HG03457 (cell line): ENCODE results near the gene ACOXL.
"Not testable (repeated sequence)": the region's sequence is repeated elsewhere in the genome, so short reads cannot be mapped to it uniquely, and the experiment has no call there.

Experiments used
- ATAC-seq: cut with Tn5 transposase; IDR thresholded peaks from one replicate; pipeline ENCODE4 v1.9.1; 2021; ENCODE audit warnings: moderate number of reproducible peaks; ENCODE audit not compliant: unreplicated experiment

The ACOXL gene

DNA sequence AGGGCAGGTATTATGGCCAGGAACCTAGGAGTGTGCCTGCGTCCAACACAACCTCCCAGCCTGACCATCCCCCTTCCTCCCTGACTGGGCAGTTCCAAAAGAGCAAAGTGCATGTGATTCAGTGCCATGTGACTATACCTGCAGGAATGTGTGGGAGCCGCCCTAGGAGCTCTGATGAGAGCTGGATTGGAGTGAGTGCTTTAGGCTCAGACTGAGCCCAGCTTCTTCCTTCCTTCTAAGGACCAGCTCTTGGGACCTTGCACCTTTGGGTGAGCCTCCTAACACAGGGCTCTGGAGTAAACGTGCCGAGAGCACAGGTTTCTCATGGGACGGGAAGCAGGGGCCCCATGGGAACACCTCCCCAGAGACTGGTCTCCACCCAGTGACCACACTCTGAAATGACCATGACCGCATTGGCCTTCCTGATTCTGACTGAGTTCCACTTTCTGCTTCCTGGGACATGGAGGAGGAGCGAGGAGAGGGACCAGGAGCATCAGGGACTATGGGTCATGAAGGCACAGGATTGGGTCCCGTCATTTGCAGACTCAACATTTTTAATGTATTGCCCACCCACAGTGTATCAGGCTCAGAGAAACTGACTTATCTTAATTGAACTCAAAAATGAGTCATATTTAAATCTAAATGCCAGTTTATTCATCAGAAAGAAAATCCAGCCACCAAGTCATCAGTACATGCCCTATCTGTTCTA, 300.5 kb downstream of the ACOXL start:
- ATAC-seq = no peak

GRCh38 chr2:111034146-111034545, 301.8 kb downstream of the ACOXL start:
- no peak for ATAC-seq

DNA sequence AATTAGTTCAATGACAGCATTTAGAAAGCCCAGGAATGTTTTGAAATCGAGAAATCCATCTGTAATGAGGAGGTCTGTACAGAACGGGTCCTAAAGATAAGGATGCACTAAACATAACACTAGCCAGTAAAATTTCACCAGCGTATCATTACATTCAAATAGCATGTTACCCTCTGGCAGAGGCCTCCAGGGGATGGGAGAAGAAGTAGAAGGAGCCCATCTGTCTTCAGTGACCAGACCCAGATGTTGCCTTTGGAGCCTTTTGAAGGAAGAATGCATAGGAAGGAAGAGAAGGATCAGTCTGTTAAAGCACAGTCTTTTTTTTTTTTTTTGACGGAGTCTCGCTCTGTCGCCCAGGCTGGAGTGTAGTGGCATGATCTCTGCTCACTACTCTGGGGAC, 302.2 kb downstream of the ACOXL start:
- no peak for ATAC-seq

DNA sequence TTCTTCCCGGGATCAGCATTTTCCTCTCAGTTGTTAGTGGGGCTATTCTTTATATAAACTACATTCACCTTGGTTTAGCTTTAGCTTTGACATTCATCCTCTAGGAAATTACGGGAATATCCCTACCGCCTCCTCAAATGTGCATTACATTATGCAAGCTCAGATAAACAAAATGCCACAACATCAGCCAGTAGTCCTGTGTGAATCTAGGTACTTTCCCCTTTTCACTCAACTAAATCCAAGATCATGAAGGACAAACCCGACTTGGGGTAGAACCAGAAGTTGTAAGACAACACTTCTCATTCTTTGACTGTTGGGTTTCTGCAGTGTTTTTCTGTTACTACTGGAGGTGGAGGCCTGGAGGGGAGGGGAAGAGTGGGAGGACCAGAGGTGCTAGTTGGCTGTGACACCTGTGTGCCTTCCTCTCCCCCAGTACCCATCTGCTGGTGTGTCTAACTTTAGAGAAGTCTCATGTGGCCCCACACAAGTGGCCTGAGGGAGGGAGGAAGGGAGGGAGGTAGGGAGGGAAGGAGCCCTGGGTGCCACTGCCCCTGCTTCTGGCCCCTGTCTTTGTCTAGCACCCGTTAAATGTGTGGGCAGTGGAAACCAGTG, 303.6 kb downstream of the ACOXL start:
- ATAC-seq = no peak

- ATAC-seq = no peak
Observed at GRCh38 chr2:111037128-111037527, 304.8 kb downstream of the ACOXL start.

GRCh38 chr2:111039628-111040383, 307.4 kb downstream of the ACOXL start:
- ATAC-seq = no peak

GRCh38 chr2:111041398-111042202, 309.2 kb downstream of the ACOXL start:
- ATAC-seq = no peak

- ATAC-seq = no peak
Observed at GRCh38 chr2:111042261-111042660, 309.9 kb downstream of the ACOXL start.

DNA sequence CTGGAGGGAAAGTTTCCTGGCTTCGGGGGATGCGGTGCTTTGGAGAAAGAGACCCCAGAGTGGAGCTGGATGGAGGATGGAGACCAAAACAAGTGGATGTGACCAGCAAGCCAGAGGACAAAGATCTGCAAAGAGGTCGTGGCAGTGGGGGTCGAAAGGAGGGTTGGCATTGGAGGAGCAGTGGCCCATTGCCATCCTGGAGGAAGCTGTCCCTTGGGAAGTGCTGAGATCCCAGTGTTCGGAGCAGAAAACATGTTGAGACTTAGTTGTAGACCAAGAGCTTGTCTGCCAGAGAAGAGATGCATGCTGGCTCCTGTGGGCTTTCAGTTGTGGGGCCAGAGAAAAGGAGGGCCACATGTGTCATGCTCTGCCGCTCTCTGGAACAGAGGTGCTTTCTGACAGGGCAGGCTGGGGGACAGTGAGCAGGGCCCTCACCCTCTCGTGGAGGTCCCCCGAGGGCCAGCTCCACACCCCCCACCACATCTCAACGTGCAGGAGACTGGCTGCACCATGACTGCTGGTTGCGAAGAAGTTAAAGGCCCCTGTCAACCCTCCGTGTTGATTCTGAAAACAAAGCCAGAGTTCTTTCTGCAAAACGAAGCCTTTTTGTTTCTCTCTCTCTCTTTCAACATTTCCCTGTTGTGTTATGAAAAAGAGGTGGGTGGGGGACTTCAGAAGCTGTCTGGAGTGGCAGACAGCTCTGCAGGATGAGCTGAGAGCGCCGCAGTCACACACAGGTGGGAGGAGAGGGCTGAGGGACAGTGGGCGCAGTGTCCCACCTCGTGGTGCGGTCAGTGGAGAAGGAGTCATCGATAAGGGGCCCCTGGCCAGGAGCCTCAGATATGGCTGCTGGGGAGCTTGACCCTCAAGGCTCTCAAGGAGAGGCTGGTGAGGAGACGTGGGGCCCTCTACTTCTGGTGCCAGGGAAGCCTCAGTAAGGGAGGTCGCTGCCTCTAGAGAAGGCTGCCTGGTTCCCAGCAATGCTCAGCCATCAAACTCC, 310.7 kb downstream of the ACOXL start:
- no peak for ATAC-seq

DNA sequence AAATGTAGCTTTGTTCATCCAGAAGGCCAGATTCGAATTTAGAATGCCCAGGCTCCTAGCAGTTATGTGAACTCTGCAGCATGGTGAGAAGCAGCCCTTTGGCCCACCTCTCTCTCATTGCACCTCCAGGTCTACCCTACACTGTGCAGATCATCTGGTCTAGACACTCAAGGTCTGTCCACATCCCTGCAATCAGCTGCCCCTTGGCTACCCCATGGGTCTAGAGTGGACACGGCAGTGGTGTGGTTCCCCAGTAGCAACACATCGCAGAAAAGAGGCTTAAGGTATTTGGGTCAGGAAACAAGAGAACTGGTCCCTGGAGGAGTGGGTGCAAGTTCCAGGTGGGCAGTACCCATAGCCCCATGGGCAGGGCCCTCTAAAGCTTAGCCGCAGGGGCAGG, 311.7 kb downstream of the ACOXL start:
- ATAC-seq = no peak

- ATAC-seq = not testable (repeated sequence)
Observed at GRCh38 chr2:111045236-111045635, 312.9 kb downstream of the ACOXL start.

DNA sequence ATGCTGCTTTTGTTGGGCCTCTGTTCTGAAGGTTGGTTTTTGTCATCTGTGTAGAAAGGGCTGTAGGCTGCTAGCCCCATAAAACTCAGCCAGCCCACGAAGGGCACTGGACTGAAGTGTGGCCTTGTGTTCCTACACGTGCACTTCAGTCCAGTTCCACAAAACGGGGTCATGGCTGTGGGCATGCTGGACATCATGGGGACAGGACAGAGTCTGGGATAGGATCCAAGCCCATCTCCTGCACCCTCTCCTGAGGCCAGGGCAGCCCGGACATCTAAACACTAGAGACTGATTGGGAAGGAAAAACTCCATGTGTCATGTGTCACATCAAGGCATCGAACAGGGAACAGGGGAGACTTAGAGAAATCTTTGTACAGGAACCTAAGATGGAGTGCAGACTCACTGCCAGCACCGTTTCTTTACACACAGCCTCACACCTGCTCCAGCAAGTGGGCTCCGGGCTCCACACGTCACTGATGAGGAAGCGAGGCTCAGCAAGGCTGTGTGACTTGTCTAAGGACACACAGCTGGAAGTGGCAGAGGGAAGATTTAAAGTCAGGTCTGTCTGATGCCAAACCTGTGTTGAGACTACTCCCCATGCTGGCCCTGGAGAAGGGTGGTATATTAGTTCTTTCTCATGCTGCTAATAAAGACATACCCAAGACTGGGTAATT, 313.5 kb downstream of the ACOXL start:
- ATAC-seq = no peak

GRCh38 chr2:111046670-111047069, 314.3 kb downstream of the ACOXL start:
- ATAC-seq = no peak

DNA sequence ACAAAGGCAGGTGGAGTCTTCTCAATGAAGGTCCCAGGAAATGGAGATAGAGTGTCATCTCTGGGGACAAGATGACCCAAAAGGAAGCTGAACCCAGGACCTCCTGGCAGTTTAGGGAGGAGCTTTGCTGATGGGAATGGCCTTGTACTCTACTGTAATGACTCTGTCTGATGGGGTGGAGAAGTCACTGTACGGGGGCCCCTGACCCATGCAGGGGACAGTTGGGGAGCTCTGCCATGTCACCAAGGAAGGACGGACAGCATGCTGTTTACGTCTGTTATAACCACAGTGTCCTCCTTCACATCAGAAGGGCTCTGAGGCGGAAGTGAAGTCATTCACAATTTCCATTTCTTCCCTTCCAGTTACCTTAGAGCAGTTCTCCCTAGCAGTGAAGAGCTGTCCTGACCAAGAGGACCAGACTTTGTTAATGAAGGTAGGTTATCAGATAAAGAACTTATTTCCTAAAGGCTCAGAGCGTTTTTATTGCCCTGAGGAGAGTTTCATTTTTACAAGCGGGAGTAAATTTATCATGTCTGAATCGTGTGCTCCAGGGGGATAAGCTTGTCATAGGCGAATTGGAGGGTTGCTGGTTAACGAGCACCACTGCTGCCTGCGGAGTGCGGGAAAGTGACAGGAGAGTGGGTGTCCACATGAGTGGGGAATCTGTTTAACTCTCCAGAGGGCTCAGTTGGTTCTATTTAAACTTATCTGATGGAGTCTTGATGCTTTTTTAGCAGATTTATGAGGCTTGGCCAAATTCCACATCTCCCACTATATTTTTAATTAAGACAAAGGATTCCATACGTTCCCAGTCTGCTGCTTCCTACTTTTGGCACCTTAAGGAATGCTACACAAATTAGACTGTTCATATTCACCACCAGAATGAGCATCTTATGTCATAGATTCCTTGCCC, 316.7 kb downstream of the ACOXL start:
- no peak for ATAC-seq

DNA sequence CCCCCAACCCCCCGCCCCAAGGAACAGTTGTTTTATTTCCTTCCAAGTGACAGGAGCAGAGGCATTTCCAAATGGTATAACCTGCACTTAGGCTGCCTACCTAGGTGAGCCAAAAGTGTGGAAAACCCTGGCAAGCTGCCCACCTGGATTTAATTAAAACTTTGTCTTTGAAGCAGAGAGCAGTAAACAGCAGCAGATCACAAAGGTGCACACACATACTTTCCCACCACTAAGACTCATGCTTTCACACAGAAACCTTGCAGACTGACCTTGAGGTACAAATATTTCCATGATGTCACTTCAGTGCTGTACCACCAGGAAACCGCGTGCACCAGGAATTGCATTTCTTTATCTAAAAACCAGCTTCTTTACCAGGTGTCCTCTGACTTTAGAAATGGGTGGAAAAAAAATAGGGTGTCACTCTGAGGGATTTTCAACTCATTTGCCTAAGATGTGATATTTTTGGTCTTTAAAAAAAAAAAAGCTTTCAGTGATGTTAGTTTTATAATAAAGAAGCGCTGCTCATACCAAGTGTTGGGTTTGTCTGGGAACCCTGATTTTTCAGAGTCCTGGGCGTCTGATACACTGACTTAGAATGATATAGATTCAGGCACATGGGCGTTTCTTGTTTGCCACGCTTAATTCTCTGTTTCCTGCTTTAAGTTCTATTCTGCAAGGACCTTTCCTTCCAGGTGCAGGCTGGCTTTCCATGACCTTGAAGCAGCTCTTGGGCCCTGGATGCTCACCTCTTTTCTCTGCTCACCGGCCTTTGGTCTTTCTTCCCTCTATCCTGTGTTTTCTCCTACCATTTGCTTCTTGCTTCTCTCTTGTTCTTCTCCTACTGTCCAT, 317.6 kb downstream of the ACOXL start:
- peak; percentile 45 for ATAC-seq

GRCh38 chr2:111050701-111051376, 318.5 kb downstream of the ACOXL start:
- no peak for ATAC-seq

GRCh38 chr2:111052621-111053020, 320.2 kb downstream of the ACOXL start:
- ATAC-seq = no peak
